ENCODE measurements around the gene IL12RB2. TPM values are rescaled to one million over a fixed set of nuclear protein-coding genes. Genes with fewer than 3 reads are reported as not detected.
"Not testable (repeated sequence)": the region's sequence is repeated elsewhere in the genome, so short reads cannot be mapped to it uniquely, and the experiment has no call there.

IL12RB2 gene
- total and polyA plus RNA-seq, 2 of the 13 experiments (the other 11 are each of a cell fraction or from before 2014, with no cell fraction given) = not detected

DNA sequence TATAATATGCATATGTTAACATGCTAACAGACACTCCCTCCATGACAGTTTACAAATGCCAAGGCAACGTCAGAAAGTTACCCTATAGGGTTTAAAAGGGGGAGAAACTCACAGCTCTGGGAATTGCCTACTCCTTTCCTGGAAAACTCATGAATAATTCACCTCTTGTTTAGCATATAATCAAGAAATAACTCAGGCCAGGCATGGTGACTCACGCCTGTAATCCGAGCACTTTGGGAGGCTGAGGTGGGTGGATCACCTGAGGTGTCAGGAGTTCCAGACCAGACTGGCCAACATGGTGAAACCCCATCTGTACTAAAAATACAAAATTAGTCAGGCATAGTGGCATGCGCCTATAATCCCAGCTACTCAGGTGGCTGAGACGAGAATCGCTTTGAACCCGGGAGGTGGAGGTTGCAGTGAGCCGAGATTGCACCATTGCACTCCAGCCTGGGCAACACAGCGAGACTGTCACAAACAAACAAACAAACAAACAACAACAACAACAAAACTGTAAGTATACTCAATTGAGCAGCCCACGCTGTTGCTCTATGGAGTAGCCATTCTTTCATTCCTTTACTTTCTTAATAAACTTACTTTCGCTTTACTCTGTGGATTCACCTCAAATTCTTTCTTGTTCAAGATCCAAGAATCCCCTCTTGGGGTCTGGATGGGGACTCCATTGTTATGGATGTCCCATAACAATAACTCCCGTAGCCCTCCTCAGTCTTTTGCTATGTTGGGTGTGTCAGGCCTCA, 92.5 kb downstream of the IL12RB2 start:
- intact Hi-C loops (cut with micrococcal nuclease; ENCODE audit: unreplicated experiment); ATAC-seq: not testable (repeated sequence)

DNA sequence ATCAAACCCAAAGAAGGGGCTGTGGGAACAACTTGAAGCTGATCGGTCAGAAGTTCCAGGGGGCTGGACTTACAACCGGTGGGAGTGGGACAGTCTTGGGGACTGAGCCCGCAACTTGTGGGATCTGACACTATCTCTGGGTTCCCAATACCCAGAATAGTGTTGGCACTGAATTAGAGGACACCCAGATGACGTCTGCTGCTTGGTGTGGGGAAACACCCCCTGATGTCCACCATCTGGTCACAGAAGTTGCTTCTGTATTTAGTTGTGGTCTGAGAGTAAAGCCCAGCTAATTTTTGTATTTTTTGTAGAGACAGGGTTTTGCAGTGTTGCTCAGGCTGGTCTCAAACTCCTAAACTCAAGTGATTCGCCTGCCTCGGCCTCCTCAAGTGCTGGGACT, 93.8 kb downstream of the IL12RB2 start:
- ATAC-seq (peak; percentile 18), DNase-seq (ENCODE audit: low spot score) (no peak), FAIRE-seq (no peak)
- BruUV-seq (replicated peaks) = no TSS peak
- Histone ChIP-seq H3K36me3 (replicated peaks in 1 of 2; ENCODE audit: control insufficient read depth in 1 of 2, insufficient read depth in 2 of 2, low read length in 2 of 2) (no peaks in the 10 kb centered on the region), H3K9ac (ENCODE audit: insufficient read depth, low read depth, low read length) (no peak overlapping the region), H2AFZ (ENCODE audit: low read length) (no peak overlapping the region), H4K20me1 (ENCODE audit: insufficient read depth, low read length) (no peaks in the 10 kb centered on the region), H3K4me2 (ENCODE audit: low read depth, low read length) (no peak overlapping the region), H3K4me1 (ENCODE audit: insufficient read depth, low read length) (no peaks in the 10 kb centered on the region), H3K27me3 (ENCODE audit: control insufficient read depth in 1 of 2, insufficient read depth in 2 of 2, low read length in 2 of 2) (no peaks in the 10 kb centered on the region), H3K79me2 (ENCODE audit: insufficient read depth, low read length) (no peaks in the 10 kb centered on the region), H3K9me3 (ENCODE audit: low read length) (no peaks in the 10 kb centered on the region), H3K27ac (ENCODE audit: extremely low read length, insufficient read depth, low read length) (no peak overlapping the region), H3K4me3 (replicated peaks in 1 of 3; ENCODE audit: insufficient read depth in 1 of 3, low read depth in 2 of 3, low read length in 3 of 3) (no peak overlapping the region)
- intact Hi-C loops (cut with micrococcal nuclease; ENCODE audit: unreplicated experiment) = no loop called here
- in situ Hi-C loops (cut with HindIII; ENCODE audit: extremely low pct_ligation_motif_present, low pct_unique_long_range_greater_than_20kb) = loop anchor here (25.0 kb wide), 1 partner anchor 464 kb away; no protein-coding TSS in a partner anchor
- ChIA-PET POLR2A (interaction anchor here (1.5 kb wide), 1 partner anchor 29 kb away, joined by 8 read pairs; the partner anchor contains the start of gene SERBP1), CTCF (ENCODE audit: low intra/inter-chr PET ratio, low total read pairs) (no interaction called here)
- 43% methylated on average over 2 of the region's 6 CpGs for WGBS (ENCODE audit: low lambda C conversion rate)
- TF ChIP-seq ONECUT2 (CRISPR knock-in tag; IDR thresholded peaks at IDR 0.05) (no peak), TBP (CRISPR knock-in tag; IDR thresholded peaks at IDR 0.05) (no peak), POLR2AphosphoS2 (IDR thresholded peaks at IDR 0.05; ENCODE audit: low read depth, low read length) (no peak), ATAD3A (CRISPR knock-in tag; IDR thresholded peaks at IDR 0.05) (no peak), ZFP82 (CRISPR knock-in tag; IDR thresholded peaks at IDR 0.05; ENCODE audit: borderline replicate concordance) (no peak), HOXA5 (CRISPR knock-in tag; IDR thresholded peaks at IDR 0.05) (no peak), CAMTA2 (CRISPR knock-in tag; IDR thresholded peaks at IDR 0.05; ENCODE audit: borderline replicate concordance) (no peak), CEBPB (IDR thresholded peaks at IDR 0.05; ENCODE audit: borderline replicate concordance, low read depth, low read length) (no peak), TRIM24 (CRISPR knock-in tag; IDR thresholded peaks at IDR 0.05) (no peak), ZNF546 (CRISPR knock-in tag; conservative IDR thresholded peaks at IDR 0.05) (no peak), NONO (IDR thresholded peaks at IDR 0.05) (no peak), NONO (CRISPR knock-in tag; conservative IDR thresholded peaks at IDR 0.05) (no peak)
- TF ChIP-seq, protein P1, sequence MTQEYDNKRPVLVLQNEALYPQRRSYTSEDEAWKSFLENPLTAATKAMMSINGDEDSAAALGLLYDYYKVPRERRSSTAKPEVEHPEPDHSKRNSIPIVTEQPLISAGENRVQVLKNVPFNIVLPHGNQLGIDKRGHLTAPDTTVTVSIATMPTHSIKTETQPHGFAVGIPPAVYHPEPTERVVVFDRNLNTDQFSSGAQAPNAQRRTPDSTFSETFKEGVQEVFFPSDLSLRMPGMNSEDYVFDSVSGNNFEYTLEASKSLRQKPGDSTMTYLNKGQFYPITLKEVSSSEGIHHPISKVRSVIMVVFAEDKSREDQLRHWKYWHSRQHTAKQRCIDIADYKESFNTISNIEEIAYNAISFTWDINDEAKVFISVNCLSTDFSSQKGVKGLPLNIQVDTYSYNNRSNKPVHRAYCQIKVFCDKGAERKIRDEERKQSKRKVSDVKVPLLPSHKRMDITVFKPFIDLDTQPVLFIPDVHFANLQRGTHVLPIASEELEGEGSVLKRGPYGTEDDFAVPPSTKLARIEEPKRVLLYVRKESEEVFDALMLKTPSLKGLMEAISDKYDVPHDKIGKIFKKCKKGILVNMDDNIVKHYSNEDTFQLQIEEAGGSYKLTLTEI (CRISPR knock-in tag; conservative IDR thresholded peaks at IDR 0.05) = no peak
- TF ChIP-seq, protein P2, sequence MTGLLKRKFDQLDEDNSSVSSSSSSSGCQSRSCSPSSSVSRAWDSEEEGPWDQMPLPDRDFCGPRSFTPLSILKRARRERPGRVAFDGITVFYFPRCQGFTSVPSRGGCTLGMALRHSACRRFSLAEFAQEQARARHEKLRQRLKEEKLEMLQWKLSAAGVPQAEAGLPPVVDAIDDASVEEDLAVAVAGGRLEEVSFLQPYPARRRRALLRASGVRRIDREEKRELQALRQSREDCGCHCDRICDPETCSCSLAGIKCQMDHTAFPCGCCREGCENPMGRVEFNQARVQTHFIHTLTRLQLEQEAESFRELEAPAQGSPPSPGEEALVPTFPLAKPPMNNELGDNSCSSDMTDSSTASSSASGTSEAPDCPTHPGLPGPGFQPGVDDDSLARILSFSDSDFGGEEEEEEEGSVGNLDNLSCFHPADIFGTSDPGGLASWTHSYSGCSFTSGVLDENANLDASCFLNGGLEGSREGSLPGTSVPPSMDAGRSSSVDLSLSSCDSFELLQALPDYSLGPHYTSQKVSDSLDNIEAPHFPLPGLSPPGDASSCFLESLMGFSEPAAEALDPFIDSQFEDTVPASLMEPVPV (CRISPR knock-in tag; IDR thresholded peaks at IDR 0.05) = no peak
- TF ChIP-seq, protein P3, sequence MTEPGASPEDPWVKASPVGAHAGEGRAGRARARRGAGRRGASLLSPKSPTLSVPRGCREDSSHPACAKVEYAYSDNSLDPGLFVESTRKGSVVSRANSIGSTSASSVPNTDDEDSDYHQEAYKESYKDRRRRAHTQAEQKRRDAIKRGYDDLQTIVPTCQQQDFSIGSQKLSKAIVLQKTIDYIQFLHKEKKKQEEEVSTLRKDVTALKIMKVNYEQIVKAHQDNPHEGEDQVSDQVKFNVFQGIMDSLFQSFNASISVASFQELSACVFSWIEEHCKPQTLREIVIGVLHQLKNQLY (CRISPR knock-in tag; IDR thresholded peaks at IDR 0.05) = no peak

More for the DNA sequence above, 92.5 kb downstream of the IL12RB2 start:
- H2AFZ ChIP-seq (ENCODE audit: low read length); CTCF ChIA-PET (ENCODE audit: low intra/inter-chr PET ratio, low total read pairs); H4K20me1 ChIP-seq (ENCODE audit: insufficient read depth, low read length); H3K4me3 ChIP-seq (replicated peaks in 1 of 3; ENCODE audit: insufficient read depth in 1 of 3, low read depth in 2 of 3, low read length in 3 of 3); H3K9ac ChIP-seq (ENCODE audit: insufficient read depth, low read depth, low read length); H3K79me2 ChIP-seq (ENCODE audit: insufficient read depth, low read length); DNase-seq (ENCODE audit: low spot score); H3K27me3 ChIP-seq (ENCODE audit: control insufficient read depth in 1 of 2, insufficient read depth in 2 of 2, low read length in 2 of 2); H3K9me3 ChIP-seq (ENCODE audit: low read length); FAIRE-seq; H3K36me3 ChIP-seq (replicated peaks in 1 of 2; ENCODE audit: control insufficient read depth in 1 of 2, insufficient read depth in 2 of 2, low read length in 2 of 2); H3K27ac ChIP-seq (ENCODE audit: extremely low read length, insufficient read depth, low read length); BruUV-seq (replicated peaks); H3K4me1 ChIP-seq (ENCODE audit: insufficient read depth, low read length); H3K4me2 ChIP-seq (ENCODE audit: low read depth, low read length): not testable (repeated sequence)
- WGBS (ENCODE audit: low lambda C conversion rate) = 79% methylated on average over 12 of the region's 12 CpGs
- POLR2A ChIA-PET = interaction anchor here (1.1 kb wide), 1 partner anchor 29 kb away, joined by 7 read pairs; no protein-coding TSS in a partner anchor
- in situ Hi-C loops (cut with HindIII; ENCODE audit: extremely low pct_ligation_motif_present, low pct_unique_long_range_greater_than_20kb) = loop anchor here (25.0 kb wide), 1 partner anchor 463 kb away; no protein-coding TSS in a partner anchor
